ENCODE results near the gene STX2.

- TF ChIP-seq CTCF (optimal IDR thresholded peaks at IDR 0.05 in 1 of 3, IDR thresholded peaks at IDR 0.05 in 1 of 3, conservative IDR thresholded peaks at IDR 0.05 in 1 of 3; ENCODE audit: extremely low read depth in 1 of 3, insufficient read depth in 2 of 3, low read length in 3 of 3) (no peak), EZH2 (IDR thresholded peaks at IDR 0.05; ENCODE audit: low read length) (no peak)
Measured at GRCh38 chr12:130780880-130781575, 58.0 kb downstream of the STX2 start.
